Sigmoid colon (tissue), 7 donors: ENCODE data around the gene STEAP4. TPM values are rescaled to one million over a fixed set of nuclear protein-coding genes. Genes with fewer than 3 reads are reported as not detected.

Experiments
- DNase-seq: peaks from one replicate; pipeline ENCODE4 v3.0.0-alpha.2; 2019
- H3K27ac ChIP-seq, 4 donors: fragments of 200-600 bp; sonication (generic); one replicate each; pipeline ENCODE4 v1.5.1; 2016 to 2019; ENCODE audit warnings: mild to moderate bottlenecking in 1 of 4
- H3K27me3 ChIP-seq, 3 donors: fragments of 200-600 bp; sonication (generic); one replicate each; pipeline ENCODE4 v1.5.1; 2019; ENCODE audit warnings: mild to moderate bottlenecking in 1 of 3
- H3K36me3 ChIP-seq, 4 donors: fragments of 200-600 bp; sonication (generic); one replicate each; pipeline ENCODE4 v1.5.1; 2016 to 2019
- H3K4me1 ChIP-seq, 4 donors: fragments of 200-600 bp; sonication (generic); one replicate each; pipeline ENCODE4 v1.5.1; 2017 to 2019
- H3K4me3 ChIP-seq, 4 donors: fragments of 200-600 bp; sonication (generic); one replicate each; pipeline ENCODE4 v1.5.1; 2017 to 2019; ENCODE audit warnings: mild to moderate bottlenecking in 2 of 4, moderate library complexity in 1 of 4
- H3K9me3 ChIP-seq, 4 donors: fragments of 200-600 bp in 3 of 4; sonication (generic) in 3 of 4; one replicate each; pipeline versions ENCODE4 v1.5.1 to v1.6.1; 2013 to 2019
- EP300 ChIP-seq, 4 donors: sonication (generic); formaldehyde crosslinking; IDR thresholded peaks; one replicate each; pipeline ENCODE4 v1.6.1; 2017; ENCODE audit warnings: antibody characterized with exemption in 4 of 4
- POLR2A ChIP-seq, 2 donors: fragments of 450-650 bp; IDR thresholded peaks; one replicate each; pipeline ENCODE4 v1.6.1; 2016; ENCODE audit warnings: antibody characterized with exemption in 2 of 2, mild to moderate bottlenecking in 2 of 2, moderate library complexity in 2 of 2
- POLR2AphosphoS5 ChIP-seq, 4 donors: sonication (generic); formaldehyde crosslinking; IDR thresholded peaks; one replicate each; pipeline ENCODE4 v1.6.1; 2017; ENCODE audit warnings: antibody characterized with exemption in 4 of 4
- WGBS, 2 donors: extraction: QIAGEN DNeasy Blood & Tissue Kit; methylation state at CpG; one replicate each; pipeline ENCODE4 v1.1.7; 2013; 5-methylcytosine and 5-hydroxymethylcytosine counted together
- intact Hi-C: fragments of 100-400 bp; cut with DNase I; formaldehyde crosslinking; loops from one replicate; pipeline ENCODE4 v1.15.1; 2023
- polyA plus RNA-seq, 3 donors: library from polyadenylated mRNA; stranded (reverse); fragments of 200-250 nt; gene quantifications; one replicate each; pipeline ENCODE4 v1.2.3, GENCODE V29; 2013
- total RNA-seq, 4 donors: library from RNA; depleted of rRNA; stranded (reverse); fragments of >200 nt; gene quantifications; one replicate each; pipeline ENCODE4 v1.1.0, GENCODE V29; 2016
- TF ChIP-seq, protein P1 (sequence below), 4 experiments: fragments of 450-650 bp in 3 of 4; fragments of 200-600 bp in 1 of 4; IDR thresholded peaks; one replicate each; pipeline ENCODE4 v1.5.1; 2016 to 2019; ENCODE audit warnings: antibody characterized with exemption in 4 of 4, mild to moderate bottlenecking in 3 of 4, moderate library complexity in 2 of 4
- donor health status: healthy with polysubstance abuse.
- donor health status: Bipolar disorder and iron deficiency.
- donor health status: healthy.

Gene STEAP4
- total and polyA plus RNA-seq, 7 donors: 0.23 to 15.8 (median 10.5) TPM

DNA sequence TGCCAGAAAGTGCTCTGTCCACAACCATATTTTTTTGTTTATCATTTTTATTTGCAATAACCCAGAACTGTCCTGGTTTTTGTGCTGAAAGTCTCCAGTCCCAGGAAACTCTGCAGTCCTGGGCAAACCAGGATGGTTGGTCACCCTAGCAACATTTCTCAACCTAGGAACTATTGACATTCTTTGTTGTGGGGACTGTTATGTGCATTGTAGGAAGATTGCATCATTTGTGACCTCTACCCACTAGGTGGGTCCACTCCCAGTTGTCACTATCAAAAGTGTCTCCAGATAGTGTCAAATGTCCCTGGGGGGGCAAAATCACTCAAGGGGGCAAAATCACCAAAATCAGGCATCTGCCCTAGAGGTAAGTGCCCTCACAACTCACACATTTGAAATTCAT lies 72.9 kb downstream of the STEAP4 start:
- Histone ChIP-seq H3K36me3 (no peaks in the 10 kb centered on the region), H3K9me3 (no peaks in the 10 kb centered on the region), H3K4me3 (no peak overlapping the region), H3K4me1 (no peaks in the 10 kb centered on the region), H3K27ac (no peak overlapping the region), H3K27me3 (no peaks in the 10 kb centered on the region)
- no peak for TF ChIP-seq POLR2A (IDR thresholded peaks at IDR 0.05)
- TF ChIP-seq, protein P1, sequence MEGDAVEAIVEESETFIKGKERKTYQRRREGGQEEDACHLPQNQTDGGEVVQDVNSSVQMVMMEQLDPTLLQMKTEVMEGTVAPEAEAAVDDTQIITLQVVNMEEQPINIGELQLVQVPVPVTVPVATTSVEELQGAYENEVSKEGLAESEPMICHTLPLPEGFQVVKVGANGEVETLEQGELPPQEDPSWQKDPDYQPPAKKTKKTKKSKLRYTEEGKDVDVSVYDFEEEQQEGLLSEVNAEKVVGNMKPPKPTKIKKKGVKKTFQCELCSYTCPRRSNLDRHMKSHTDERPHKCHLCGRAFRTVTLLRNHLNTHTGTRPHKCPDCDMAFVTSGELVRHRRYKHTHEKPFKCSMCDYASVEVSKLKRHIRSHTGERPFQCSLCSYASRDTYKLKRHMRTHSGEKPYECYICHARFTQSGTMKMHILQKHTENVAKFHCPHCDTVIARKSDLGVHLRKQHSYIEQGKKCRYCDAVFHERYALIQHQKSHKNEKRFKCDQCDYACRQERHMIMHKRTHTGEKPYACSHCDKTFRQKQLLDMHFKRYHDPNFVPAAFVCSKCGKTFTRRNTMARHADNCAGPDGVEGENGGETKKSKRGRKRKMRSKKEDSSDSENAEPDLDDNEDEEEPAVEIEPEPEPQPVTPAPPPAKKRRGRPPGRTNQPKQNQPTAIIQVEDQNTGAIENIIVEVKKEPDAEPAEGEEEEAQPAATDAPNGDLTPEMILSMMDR (IDR thresholded peaks at IDR 0.05): no peak
- no peak for TF ChIP-seq POLR2AphosphoS5 (IDR thresholded peaks at IDR 0.05)
- TF ChIP-seq EP300 (IDR thresholded peaks at IDR 0.05): no peak
- intact Hi-C loops: no loop called here
- no peak for DNase-seq

DNA sequence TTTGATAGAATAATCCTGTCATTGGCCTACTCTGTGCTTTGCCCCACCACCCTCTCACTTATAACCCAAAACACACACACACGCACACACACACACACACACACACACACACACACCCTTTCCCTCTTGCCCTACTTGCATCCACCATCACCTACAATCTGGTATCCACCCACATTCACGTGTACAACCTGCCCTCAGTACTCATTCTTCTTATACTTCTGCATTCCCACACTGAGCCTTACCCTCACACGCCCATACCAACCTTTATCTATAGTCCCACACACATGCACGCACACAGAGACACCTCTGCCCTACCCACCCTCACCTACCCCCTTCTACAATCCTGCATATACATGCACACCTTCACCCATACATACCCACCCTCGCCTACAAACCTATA lies 76.0 kb downstream of the STEAP4 start:
- Histone ChIP-seq H3K4me3 (no peak overlapping the region), H3K27ac (no peak overlapping the region), H3K9me3 (no peaks in the 10 kb centered on the region), H3K36me3 (no peaks in the 10 kb centered on the region), H3K4me1 (no peaks in the 10 kb centered on the region), H3K27me3 (peaks cover 0 to 4% (median 0%) of the 10 kb centered on the region in 3 donors)
- no peak for DNase-seq
- 44 to 77% methylated on average over 5 of the region's 5 CpGs for WGBS, 2 donors
- TF ChIP-seq, protein P1 (IDR thresholded peaks at IDR 0.05): no peak
- TF ChIP-seq POLR2AphosphoS5 (IDR thresholded peaks at IDR 0.05) (no peak), EP300 (IDR thresholded peaks at IDR 0.05) (no peak), POLR2A (IDR thresholded peaks at IDR 0.05) (no peak)
- intact Hi-C loops: no loop called here

DNA sequence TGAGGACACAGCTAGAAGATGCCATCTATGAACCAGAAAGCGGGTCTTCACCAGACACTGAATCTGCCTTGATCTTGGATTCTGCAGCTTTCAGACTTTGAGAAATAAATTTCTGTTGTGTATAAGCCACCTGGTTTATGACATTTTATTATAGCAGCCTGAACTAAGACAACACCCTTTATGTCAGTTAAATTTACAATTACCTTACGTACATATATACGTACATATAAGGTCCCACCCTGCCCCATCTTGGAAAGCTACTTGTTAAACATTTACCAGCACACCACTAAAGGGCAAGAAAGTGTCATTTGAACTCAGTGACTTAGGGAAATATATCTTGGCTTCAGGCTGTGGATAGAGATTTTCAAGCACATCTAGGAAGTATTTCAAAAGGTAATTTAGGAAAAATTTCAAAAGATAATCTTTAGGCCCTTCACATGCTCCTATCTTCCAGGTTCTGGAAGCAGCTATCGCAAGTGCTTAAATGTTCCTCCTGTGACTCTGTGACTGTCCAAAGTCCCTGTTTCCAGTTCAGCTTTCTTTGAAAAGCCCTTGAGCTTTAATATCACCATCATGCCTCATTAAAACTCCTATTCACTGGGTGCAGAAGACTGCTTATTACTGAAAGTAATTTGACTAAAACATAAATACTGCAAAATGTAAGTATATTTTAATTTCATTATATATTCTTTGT lies 77.2 kb downstream of the STEAP4 start:
- H3K36me3 ChIP-seq: no peaks in the 10 kb centered on the region
- H3K4me1 ChIP-seq: no peaks in the 10 kb centered on the region
- 21 to 76% methylated on average over 4 of the region's 4 CpGs for WGBS, 2 donors
- no peaks in the 10 kb centered on the region for H3K9me3 ChIP-seq
- H3K27ac ChIP-seq: no peak overlapping the region
- intact Hi-C loops: no loop called here
- no peak for TF ChIP-seq POLR2AphosphoS5 (IDR thresholded peaks at IDR 0.05)
- TF ChIP-seq EP300 (IDR thresholded peaks at IDR 0.05): no peak
- no peak for TF ChIP-seq POLR2A (IDR thresholded peaks at IDR 0.05)
- TF ChIP-seq, protein P1 (IDR thresholded peaks at IDR 0.05): no peak
- DNase-seq: no peak
- H3K27me3 ChIP-seq: peaks cover 0 to 4% (median 0%) of the 10 kb centered on the region in 3 donors
- H3K4me3 ChIP-seq: no peak overlapping the region

DNA sequence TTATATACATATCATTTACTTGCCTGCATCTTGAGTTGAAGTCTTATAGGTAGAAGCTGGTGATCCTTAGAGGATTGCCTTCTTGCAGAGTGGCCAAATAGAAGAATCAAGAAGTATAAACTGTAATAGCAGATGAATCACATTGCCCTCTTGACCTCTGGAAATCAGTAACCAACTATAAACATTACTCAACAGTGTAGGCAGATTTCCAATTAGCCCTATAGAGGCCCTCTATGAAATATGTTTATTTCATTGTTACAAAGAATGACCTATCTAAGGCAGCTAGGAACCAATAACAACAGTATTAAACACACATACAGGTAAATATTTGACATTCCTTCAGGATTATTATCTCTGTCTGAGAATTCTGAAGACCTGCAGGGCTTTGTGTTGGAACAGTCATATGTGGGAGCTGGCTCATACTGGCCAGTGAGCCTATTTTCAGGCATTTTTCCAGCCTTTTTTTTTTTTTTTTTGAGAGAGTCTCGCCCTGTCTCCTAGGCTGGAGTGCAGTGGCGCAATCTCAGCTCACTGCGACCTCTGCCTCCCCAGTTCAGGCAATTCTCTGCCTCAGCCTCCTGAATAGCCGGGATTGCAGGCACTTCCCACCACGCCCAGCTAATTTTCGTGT lies 79.7 kb downstream of the STEAP4 start:
- no peak for DNase-seq
- TF ChIP-seq POLR2AphosphoS5 (IDR thresholded peaks at IDR 0.05) (peak in 1 of 4 donors; percentile 15), POLR2A (IDR thresholded peaks at IDR 0.05) (no peak)
- intact Hi-C loops: no loop called here
- Histone ChIP-seq H3K9me3 (no peaks in the 10 kb centered on the region), H3K4me3 (no peak overlapping the region), H3K36me3 (no peaks in the 10 kb centered on the region), H3K4me1 (no peaks in the 10 kb centered on the region), H3K27me3 (peaks cover 0 to 4% (median 0%) of the 10 kb centered on the region in 3 donors), H3K27ac (no peak overlapping the region)
- 15 to 76% methylated on average over 6 of the region's 6 CpGs for WGBS, 2 donors

DNA sequence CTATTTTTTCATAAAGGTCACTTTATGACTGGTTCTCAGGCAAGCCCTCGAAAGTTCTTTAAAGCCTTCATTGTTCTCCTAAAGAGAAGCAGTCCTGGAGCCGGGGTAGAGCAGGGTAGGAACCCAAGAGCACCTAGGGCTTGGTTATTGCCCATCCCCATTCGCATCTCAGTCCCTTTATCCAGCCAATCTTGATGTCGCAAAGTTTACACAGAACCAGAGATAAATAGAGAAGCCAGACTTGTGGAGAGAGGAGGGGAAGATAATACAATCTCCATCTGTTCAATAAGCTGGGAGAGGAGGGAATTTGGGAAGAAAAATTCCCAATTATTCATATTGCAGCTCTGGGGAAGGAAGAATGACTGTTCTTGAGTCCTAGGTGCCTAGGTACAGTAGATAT lies 80.5 kb downstream of the STEAP4 start:
- whole genome bisulfite sequencing, 2 donors: 21 to 72% methylated on average over 4 of the region's 4 CpGs
- TF ChIP-seq EP300 (IDR thresholded peaks at IDR 0.05): no peak
- TF ChIP-seq, protein P1 (IDR thresholded peaks at IDR 0.05): no peak
- no peak for TF ChIP-seq POLR2A (IDR thresholded peaks at IDR 0.05)
- no peak for TF ChIP-seq POLR2AphosphoS5 (IDR thresholded peaks at IDR 0.05)
- Histone ChIP-seq H3K4me3 (no peak overlapping the region), H3K27me3 (peaks cover 0 to 4% (median 0%) of the 10 kb centered on the region in 3 donors), H3K9me3 (no peaks in the 10 kb centered on the region), H3K36me3 (no peaks in the 10 kb centered on the region), H3K27ac (no peak overlapping the region), H3K4me1 (no peaks in the 10 kb centered on the region)
- intact Hi-C loops: no loop called here
- DNase-seq: no peak
